Measurements from ENCODE around the gene MS4A7.

Gene MS4A7

DNA sequence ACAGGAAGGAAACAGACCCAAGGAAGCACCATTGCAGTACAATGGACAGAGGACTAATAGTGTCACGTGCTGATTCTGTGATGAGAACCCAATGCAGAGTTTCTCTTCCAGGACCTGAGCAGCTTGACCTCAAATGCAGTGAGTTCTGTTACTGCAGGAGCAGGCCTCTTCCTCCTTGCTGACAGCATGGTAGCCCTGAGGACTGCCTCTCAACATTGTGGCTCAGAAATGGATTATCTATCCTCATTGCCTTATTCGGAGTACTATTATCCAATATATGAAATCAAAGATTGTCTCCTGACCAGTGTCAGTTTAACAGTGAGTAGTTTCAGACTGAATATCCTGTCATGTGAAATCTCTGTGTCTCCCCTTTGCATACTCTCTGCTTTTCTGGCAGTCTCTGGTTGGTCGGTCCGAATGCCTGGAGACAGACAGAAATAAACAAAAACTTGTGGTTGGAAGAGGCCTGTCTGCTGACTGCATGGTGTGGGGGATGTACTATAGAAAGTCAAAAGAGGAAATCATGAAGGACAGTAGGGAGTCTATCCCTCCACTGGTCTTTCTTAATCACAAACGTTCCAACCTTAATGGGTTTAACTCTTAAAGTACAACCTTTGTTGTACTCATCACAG is 11.1 kb downstream of the MS4A7 start:
- H3K4me3 ChIP-seq (ENCODE audit: low read depth, low read length), result no peak overlapping the region
- TF ChIP-seq, protein P1, sequence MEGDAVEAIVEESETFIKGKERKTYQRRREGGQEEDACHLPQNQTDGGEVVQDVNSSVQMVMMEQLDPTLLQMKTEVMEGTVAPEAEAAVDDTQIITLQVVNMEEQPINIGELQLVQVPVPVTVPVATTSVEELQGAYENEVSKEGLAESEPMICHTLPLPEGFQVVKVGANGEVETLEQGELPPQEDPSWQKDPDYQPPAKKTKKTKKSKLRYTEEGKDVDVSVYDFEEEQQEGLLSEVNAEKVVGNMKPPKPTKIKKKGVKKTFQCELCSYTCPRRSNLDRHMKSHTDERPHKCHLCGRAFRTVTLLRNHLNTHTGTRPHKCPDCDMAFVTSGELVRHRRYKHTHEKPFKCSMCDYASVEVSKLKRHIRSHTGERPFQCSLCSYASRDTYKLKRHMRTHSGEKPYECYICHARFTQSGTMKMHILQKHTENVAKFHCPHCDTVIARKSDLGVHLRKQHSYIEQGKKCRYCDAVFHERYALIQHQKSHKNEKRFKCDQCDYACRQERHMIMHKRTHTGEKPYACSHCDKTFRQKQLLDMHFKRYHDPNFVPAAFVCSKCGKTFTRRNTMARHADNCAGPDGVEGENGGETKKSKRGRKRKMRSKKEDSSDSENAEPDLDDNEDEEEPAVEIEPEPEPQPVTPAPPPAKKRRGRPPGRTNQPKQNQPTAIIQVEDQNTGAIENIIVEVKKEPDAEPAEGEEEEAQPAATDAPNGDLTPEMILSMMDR (IDR thresholded peaks at IDR 0.05; ENCODE audit: low read depth, low read length, missing control alignments), result no peak
- peak; percentile 72 for DNase-seq (ENCODE audit: low read depth)

DNA sequence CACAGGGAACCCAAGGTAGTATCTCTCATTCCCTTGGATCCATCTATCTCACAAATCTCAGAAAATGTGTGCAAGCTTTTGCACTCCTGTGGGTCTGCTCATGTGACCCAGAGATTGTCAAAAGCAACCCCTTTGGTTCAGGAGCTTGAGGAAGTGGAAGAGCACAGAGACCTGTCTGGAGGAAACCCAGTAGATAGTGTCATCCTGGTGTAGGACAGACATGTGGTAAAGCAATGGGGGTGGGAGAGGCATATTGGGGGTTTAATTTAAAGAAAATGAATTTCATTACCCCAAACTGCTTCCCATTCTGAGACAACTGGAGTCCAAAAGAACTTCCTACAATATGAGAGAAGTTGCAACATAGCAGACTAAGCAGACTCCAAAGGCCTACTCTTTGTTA is 12.1 kb downstream of the MS4A7 start:
- no peak for DNase-seq (ENCODE audit: low read depth)
- TF ChIP-seq, protein P1 (IDR thresholded peaks at IDR 0.05; ENCODE audit: low read depth, low read length, missing control alignments), result no peak
- no peak overlapping the region for H3K4me3 ChIP-seq (ENCODE audit: low read depth, low read length)

DNA sequence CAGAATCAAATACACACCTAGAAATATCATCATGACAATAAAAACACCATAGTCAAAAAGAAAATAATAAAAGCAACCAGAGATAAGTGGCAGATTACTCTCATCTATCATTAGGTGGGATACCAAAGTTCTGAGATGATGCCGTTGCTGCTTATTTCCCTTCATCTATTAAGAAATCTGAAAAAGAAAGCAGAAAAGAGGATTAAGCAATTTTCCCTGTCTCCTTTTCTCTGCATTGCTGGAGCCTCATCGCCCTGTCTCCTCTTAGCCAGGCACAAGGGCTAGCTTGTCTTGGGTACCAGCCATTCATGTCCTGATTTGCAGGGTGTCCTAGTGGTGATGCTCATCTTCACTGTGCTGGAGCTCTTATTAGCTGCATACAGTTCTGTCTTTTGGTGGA is 14.0 kb downstream of the MS4A7 start:
- TF ChIP-seq, protein P1 (IDR thresholded peaks at IDR 0.05; ENCODE audit: low read depth, low read length, missing control alignments), result no peak
- no peak overlapping the region for H3K4me3 ChIP-seq (ENCODE audit: low read depth, low read length)
- no peak for DNase-seq (ENCODE audit: low read depth)

DNA sequence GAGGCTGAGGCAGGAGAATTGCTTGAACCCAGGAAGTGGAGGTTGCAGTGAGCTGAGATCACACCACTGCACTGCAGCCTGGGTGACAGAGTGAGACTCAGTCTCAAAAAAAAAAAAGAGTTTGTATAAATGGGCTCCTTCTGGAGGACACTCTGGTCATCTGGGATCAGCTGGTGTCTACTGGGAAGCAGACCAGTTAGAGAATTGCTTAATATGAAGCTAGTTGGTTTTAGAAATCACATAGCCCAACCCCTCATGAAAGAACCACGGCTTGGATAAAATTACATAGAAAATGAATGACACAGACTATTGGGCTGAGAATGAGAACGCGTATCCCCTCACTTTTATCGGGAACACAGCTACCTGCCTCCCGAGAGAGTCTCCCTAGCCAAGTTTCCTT is 14.7 kb downstream of the MS4A7 start:
- TF ChIP-seq, protein P1 (IDR thresholded peaks at IDR 0.05; ENCODE audit: low read depth, low read length, missing control alignments), result no peak
- H3K4me3 ChIP-seq (ENCODE audit: low read depth, low read length), result no peak overlapping the region
- no peak for DNase-seq (ENCODE audit: low read depth)

DNA sequence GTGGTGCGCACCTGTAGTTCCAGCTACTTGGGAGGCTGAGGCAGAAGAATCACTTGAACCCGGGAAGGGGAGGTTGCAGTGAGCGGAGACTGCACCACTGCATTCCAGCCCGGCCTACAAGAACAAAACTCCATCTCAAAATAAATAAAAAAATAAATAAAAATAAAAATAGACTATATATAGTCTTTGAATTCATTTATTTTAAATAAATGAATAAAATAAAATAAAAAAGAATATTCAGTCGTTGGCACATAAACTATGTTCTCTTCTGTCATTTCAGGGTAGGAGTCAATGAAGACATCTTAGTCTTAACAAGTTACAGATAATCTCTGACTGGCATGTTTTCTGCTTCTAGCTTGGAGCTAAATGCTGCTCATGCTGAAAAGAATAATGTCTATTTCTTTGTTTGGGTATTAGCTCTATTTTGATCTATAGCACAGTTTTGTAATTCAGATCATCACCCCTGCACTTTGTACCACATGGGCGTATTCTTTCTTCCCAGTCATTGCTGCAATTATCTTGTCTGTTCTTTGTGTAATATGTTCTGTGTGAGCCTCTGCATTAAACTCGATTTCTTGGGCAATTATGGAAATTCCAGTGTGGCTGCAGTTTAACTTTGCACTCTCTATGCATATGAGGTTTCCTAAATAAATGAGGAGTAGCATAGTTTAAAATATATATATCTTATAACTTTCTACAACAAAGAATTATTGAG is 16.5 kb downstream of the MS4A7 start:
- DNase-seq (ENCODE audit: low read depth), result no peak
- TF ChIP-seq, protein P1 (IDR thresholded peaks at IDR 0.05; ENCODE audit: low read depth, low read length, missing control alignments), result no peak

DNA sequence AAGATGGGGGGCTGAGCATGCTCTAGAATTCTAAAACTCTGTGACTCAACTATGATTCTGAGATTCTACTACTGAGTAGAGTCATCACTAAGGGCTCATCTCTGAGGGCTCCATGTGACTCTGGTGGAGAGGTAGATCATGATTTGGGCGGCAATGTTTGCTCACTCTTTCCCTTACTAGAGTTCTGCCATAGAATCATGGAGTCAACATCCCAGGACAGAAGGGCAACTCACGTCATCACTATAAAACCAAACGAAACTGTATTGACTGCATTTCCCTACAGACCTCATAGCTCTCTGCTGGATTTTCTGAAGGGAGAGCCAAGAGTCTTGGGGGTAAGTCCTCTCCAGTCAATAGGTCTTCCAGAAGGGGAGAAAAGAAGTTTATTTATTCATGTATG is 18.1 kb downstream of the MS4A7 start, which contains the start of gene MS4A14:
Gene MS4A14, plus strand, starts transcription at position 78 of the 400 bp plus-strand sequence. Its CDS starts 120 bp downstream, at position 198.
- TF ChIP-seq, protein P1 (IDR thresholded peaks at IDR 0.05; ENCODE audit: low read depth, low read length, missing control alignments), result no peak
- no peak within 1 kb of the TSS for H3K4me3 ChIP-seq (ENCODE audit: low read depth, low read length)
- DNase-seq (ENCODE audit: low read depth), result no peak

More for the DNA sequence above, 16.5 kb downstream of the MS4A7 start:
- H3K4me3 ChIP-seq (ENCODE audit: low read depth, low read length), result no peak overlapping the region

All from GM12864 (cell line).